SK-N-SH (cell line): ENCODE data around the gene PTPRG.
A peak's percentile ranks its signal among the peaks of the same experiment; 100 is the strongest.

Source experiments
- CTCF ChIP-seq: fragments of 200-600 bp; sonication (generic); IDR thresholded peaks from 2 replicates; pipeline ENCODE4 v1.6.1; 2017; ENCODE audit warnings: antibody characterized with exemption, mild to moderate bottlenecking, moderate library complexity
- EP300 ChIP-seq, 2 experiments: IDR thresholded peaks; 2 replicates each; pipeline versions ENCODE4 v1.4.0 to v1.6.1; 2012; ENCODE audit warnings: borderline replicate concordance in 1 of 2, low read depth in 1 of 2, low read length in 1 of 2
- EZH2phosphoT487 ChIP-seq: fragments of 200-600 bp; sonication (generic); IDR thresholded peaks from 2 replicates; pipeline ENCODE4 v1.6.1; 2017; ENCODE audit warnings: low read depth, mixed run types, mild to moderate bottlenecking, antibody characterized with exemption, moderate library complexity, borderline replicate concordance
- FOXJ3 ChIP-seq: sonication (generic); formaldehyde crosslinking; IDR thresholded peaks from 2 replicates; pipeline ENCODE4 v1.5.1; 2020; ENCODE audit warnings: mild to moderate bottlenecking, missing genetic modification reagents
- PBX3 ChIP-seq: IDR thresholded peaks from 2 replicates; pipeline ENCODE4; 2012
- POLR2AphosphoS5 ChIP-seq: IDR thresholded peaks from 2 replicates; pipeline ENCODE4 v1.6.1; 2012; ENCODE audit warnings: low read depth, low read length
- REST ChIP-seq: IDR thresholded peaks from 2 replicates; pipeline ENCODE4 v1.6.1; 2012; ENCODE audit warnings: mild to moderate bottlenecking, low read depth, low read length, moderate library complexity
- RXRA ChIP-seq: IDR thresholded peaks from 2 replicates; pipeline ENCODE4 v1.4.0; 2012; ENCODE audit warnings: low read depth, mild to moderate bottlenecking, borderline replicate concordance
- TAF1 ChIP-seq: IDR thresholded peaks from 2 replicates; pipeline ENCODE4 v1.6.1; 2012; ENCODE audit warnings: low read depth, mild to moderate bottlenecking, low read length, moderate library complexity, borderline replicate concordance
- TCF12 ChIP-seq: IDR thresholded peaks from 2 replicates; pipeline ENCODE4 v1.4.0; 2012
- YY1 ChIP-seq: IDR thresholded peaks from 2 replicates; pipeline ENCODE4 v1.4.0; 2012; ENCODE audit warnings: low read depth, mild to moderate bottlenecking

GRCh38 chr3:62167566-62168262 is 606.3 kb downstream of the PTPRG start:
- TF ChIP-seq CTCF (no peak), TAF1 (no peak), FOXJ3 (CRISPR knock-in tag) (no peak), YY1 (no peak), EZH2phosphoT487 (no peak), EP300 (IDR thresholded peaks at IDR 0.05; ENCODE audit: borderline replicate concordance in 1 of 2, low read depth in 1 of 2, low read length in 1 of 2) (0 out of 4 replicates have a peak, but pooled peaks of 1 of the 2 experiments have one; percentile 27), PBX3 (peak; percentile 51), TCF12 (peak; percentile 77), POLR2AphosphoS5 (no peak), RXRA (no peak), REST (no peak)
